HG03342 (cell line): ENCODE results near the gene BCL7B.
"Not testable (repeated sequence)": the region's sequence is repeated elsewhere in the genome, so short reads cannot be mapped to it uniquely, and the experiment has no call there.

Experiments used
- ATAC-seq: cut with Tn5 transposase; IDR thresholded peaks from one replicate; pipeline ENCODE4 v1.9.1; 2021; ENCODE audit warnings: mild to moderate bottlenecking, moderate library complexity; ENCODE audit not compliant: unreplicated experiment

BCL7B gene

DNA sequence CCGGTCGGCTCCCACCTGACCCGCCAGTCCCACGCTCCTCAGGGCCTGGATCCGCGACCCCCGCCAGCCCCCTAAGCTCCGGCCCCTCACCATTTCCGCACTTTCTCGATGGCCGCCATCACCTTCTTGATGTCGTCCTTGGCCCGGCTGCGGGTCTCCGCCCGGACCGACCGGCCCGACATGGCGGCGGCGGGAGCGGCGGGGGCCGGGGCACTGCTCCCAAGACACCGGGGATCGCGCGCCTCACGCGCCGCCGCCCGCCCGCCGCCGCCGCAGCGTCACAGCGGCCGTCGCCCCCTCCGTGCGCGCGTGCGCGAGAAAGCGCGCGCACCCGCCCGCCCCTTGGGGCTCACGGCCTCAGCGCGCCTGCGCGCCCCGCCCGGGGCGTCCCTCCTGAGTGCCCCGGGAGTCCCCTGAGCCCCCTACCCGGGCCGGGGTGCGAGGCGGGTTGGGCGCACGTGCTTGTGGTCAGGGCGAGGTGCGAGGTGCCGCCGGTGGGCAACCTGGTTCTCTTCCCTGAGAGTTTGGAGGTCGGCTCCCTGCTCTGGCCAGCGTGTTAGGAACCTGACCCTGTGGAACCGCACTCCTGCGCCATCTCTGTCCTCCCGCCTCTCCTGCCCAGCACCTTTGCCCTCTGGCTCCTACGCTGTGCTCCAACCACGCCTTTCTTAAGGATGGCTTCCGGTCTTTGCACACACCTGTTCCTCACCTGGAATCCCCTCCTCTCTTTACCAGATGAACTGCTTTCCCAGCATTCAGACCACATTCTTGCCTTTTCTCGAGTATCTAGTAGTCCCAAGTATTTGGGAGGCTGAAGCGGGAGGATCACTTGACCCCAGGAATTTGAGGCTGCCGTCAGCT is at the start of gene BCL7B:
BCL7B (minus strand) TSS at position 294 of the 861 bp plus-strand sequence; CDS start at position 182, 112 bp downstream.
- ATAC-seq = peak; percentile 41

DNA sequence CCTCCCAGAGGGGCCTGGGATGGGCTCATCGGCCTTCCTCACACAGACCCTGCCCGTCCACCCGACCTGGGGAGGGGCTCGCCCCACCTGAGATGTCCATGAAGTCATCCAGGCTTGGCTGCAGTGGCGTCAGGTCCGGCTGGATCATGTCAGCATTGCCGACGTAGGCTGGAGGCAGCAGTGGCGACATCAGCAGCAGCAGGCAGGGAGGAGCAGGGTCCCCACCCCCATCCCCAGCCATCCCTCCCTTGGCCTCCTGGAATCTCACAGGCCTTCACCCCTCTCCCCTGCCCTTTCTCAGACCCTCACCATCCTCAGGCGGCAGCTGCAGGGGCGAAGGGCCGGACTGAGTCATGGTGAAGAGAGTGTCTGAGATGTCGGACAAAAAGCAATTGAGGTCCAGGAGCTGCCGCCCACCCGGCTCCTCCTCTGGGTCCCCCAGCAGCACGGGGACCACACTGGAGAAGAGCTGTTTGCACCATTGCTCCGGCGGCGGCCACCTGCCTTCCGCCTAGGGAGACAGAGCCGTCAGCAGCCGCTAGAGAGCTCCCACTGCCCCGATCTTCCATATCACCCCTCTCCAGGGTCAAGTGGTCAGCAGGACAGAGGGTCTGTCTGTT is 48.2 kb upstream of the BCL7B start:
- no peak for ATAC-seq

DNA sequence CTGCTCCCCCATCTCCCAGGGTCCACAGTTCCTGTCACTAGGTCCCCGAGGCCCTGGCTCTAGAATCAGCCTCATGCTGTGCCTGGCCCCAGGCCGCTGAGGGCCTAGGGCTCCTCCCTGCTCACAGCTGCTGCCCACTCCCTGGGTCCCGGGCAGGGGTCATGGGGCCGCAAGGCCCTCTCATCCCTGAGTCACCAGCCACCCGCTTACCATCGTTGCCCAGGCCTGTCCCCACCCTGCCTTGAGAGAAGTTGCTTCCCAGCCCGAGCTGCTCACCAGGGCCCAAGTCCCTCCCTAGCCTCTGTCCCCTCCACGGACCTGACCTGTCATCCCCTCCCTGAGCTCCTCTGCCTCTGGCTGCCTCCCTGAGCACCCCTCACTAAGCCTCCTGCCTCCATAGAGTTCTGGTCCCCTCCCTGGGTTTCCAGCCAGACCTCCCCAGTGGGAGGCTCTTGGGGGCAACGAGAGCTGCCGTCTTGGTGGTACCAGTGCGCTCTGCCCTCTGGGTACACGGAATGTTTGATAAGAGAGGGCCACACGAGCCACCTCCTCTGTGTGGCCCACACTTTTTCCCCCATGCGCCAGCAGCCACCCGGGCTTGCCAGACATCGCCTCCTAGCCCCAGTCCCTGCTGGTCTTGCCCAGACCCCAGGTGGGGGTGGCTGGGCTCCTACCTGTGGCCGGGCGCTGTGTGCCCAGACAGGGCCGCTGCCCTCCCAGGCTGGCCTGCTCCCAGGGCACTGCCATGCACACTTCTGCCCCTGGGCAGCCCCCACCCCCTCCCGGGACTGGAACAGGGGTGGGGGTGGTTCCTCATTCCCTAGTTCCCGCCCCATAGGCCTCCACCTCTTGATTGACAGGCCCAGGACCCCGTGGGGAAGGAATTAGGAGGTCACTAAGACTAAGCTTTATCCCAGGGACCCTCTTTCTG is 45.5 kb upstream of the BCL7B start:
- no peak for ATAC-seq

DNA sequence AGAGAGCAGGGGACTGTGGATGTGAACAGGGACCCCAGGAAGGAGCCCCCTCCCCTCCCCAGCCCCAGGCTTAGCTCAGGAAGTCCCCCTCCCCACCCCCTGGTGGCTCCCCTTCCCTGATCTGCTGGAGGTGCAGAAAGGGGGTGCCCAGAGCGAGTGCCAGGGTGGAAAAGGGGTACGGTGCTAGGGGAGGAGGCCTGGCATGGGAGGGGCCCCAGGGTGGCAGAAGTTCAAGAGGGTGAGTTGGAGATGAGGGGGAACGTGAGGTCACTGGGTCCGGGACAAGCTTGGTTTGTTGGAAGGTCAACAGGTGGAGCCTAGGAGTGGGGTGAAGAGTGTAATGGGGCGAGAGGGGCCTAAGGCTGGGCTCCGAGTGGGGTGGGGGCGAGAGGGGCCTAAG is 42.4 kb upstream of the BCL7B start:
- ATAC-seq = no peak

DNA sequence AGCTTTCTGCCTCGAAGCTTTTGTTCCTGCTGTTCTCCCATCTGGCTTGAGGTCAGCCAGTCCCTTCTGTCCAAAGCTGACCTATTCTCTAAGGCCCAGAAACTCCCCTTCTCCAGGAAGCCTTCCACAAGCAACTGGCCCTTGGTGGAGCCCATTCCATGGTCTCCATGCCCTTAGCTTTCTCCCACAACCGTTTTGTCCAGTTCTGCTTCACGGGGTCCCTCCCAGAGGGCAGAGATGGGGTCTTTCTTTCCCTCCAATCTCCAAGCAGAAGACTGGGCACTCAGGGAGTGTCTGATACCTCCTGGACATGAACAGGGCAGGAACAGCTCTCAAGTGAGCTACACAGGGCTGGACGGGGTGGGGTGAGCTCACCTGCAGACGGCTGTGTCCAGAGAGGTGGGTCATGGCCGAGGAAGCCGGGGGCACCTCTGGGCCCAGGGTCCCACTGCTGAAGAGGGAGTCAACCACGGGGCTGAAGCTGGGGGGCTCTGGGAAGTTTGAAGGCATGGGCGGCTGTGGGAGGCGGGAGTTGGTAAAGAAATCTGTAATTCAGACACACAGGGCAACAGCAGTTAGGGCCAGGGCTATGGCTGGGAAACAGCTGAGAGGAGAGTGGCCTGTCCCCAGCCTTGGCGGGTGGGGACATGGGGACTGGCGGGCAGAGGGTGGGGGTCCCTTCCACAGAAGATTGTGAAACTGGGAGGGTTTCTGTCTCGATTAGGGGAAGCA is 41.8 kb upstream of the BCL7B start:
- no peak for ATAC-seq

DNA sequence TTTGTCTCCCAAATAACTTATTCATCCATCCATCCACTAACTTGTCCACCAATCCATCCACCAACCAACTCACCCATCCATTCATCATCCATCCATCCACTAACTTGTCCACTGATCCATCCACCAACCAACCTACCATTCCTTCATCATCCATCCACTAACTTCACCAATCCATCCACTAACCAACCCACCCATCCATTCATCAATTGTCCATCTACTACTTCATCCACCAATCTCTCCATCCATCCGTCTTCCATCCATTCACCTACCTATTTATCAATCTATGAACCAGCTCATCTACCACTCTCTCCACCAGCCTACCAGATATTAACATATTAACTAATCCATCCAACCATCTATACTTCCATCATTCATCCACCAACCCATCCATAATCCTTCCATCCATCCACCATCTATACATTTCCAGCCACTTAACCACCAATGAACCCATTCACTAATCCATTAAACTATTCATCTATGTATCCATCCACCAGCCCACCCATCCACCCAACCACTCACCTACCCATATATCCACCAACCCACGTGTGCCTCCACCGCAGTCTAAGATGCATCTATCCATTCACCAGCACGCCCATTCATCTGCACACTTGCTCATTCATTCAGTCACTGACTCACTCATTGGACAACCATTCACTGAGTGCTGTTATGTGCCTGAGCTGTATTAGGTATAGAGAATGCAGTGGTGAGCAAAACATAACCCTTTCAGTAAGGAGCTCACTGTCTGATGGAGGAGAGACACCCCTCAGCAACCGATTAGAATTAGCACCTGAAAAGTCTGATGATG is 40.7 kb upstream of the BCL7B start:
- no peak for ATAC-seq

DNA sequence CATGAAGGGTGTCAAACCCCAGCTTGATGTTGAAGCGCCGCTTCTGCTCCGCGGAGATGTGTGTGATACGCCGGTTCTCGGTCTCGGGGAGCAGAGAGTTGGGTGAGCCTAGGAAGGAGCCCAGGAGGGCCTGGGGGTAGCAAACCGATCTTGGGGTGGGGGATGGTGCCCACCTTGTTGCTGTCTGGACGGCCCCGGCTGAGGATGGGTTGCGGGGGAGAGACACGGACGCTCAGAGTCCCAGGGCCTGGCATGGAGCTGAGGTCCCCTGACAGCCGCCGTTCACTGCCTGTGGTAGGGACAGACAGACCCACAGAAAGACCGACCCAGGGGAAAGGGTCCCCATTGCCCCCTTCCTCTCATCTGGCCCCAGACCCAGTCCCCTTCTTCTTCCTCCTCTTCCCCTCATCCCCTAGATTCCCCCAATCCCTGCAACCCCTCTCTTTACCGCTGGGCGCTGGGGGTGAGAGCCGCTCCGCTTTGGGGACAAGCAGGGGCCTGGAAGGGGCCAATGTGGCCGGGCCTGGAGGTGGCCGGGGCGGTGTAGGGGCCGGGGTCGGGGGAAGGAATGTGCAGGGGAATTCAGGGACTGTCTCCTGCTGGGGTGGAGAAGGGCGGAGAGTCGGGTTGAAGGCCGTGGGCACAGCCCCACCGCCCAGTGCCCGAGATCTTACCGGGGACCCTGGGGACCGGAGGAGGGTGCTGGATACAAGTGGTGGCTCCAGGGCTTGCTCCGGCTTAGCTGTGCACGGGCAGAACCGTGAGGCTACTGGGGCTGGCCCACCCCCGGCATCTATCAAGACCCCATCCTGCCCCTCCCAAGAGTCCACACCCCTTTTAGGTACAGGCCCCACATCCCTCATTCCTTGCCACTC is 38.9 kb upstream of the BCL7B start:
- ATAC-seq = no peak

DNA sequence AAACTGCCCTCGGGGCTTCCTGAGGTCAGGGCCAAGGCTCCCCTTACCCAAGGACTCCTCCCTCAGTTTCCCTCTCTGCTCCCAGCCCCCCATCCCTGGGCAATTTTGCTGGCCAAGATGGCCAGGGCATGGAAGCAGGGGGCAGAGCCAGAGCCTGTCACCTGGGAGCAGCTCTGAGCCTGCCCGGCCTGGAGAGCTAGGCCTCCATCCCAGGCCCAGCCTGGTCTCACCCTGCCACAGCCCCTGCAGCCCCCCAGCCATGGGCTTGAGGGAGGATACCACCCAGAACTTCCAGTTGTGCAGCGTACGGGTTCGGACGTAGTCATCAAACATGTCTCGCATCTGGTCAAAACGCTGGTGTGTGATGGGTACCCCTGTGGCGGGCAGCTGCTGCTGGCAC is 37.9 kb upstream of the BCL7B start:
- no peak for ATAC-seq

DNA sequence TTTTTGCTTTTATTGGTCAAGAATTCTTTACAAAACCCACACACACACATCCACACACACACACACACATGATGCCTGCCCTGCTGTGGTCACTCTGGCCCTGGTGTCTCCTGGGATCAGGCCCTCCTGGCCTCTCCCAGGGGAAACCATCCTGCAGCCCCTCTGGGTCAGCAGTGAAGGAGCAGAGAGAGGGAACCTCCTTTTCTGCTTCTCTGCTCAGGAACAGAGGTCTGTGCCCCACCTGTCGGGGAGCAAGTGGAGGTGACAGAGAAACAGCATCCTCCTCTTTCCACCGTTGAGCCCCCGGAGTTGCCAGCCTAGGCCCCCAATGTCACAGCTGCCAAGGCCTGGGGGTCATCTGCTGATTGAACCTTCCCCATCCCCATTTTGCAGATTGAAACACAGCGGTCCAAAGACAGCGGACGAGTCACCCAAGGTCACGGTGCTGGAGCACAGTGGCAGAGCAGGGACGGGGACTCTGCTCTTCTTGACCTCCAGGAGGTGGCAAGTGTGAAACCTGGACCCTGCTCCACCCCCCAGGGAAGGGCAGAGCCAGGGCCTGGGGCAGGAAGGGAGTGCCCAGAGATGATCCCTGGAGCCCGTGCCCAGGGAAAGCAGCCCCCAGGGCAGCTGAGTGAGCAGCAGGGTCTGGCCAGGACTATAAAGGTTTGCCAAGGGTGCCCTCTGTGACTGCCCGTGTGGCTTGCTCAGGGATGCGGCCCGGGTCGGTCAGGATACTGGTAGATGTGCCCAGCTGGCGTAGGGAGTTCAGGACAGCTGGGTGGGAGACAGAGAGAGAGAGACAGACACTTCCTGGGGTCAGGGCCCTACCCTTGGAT is 35.9 kb upstream of the BCL7B start:
- ATAC-seq = no peak

DNA sequence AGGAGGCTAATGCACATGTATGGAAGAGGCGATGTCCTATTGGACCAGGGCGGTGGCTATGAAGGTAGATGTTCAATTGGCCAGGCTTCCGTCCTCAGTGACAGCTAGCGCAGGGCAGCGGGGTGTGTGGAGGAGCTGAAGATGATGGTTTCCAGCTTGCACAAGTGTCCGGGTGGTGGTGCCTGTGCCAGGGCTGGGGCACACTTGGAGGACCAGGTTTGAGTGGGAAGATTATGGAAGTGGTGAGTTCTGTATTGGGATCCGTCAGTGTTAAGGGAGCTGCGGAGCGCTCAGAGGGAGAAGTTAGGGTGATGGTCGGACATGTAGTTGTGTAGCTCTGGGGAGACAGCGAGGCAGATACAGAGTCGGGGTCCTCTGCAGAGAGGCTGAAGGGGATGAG is 29.4 kb upstream of the BCL7B start:
- ATAC-seq = no peak

DNA sequence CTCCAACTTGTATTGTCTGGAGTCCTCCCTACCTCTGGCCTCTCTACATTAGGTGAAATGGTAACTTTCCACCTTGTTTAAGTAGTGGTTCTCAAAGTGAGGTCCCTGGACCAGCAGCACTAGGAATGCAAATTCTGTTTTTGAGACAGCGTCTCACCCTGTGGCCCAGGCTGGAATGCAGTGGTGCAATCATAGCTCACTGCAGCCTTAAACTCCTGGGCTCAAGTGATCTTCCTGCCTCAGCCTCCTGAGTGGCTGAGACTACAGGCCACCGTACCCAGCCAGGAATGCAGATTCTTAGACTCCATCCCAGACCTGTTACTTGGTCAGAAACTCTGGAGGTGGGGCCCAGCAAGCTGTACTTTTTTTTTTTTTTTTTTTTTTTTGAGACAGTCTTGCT is 27.7 kb upstream of the BCL7B start:
- no peak for ATAC-seq

DNA sequence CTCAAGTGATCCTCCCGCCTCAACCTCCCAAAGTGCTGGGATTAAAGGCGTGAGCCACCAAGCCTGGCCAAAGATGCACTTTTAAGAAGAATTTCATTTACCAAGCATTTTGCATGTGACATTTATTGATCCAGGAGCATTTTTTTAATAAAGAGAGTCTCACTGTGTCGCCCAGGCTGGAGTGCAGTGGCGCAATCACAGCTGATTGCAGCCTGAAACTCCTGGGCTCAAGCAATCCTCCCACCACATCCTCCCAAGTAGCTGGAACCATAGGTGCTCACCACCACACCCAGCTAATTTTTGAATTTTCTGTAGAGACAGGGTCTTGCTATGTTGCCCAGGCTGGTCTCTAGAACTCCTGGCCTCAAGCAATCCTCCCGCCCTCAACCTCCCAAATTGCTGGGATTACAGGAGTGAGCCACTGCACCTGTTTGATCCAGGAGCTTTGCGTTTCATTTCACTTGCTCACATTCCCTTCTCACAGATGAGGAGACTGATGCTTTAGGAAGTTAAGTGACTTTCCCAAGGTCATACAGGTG is 25.2 kb upstream of the BCL7B start:
- ATAC-seq = no peak

DNA sequence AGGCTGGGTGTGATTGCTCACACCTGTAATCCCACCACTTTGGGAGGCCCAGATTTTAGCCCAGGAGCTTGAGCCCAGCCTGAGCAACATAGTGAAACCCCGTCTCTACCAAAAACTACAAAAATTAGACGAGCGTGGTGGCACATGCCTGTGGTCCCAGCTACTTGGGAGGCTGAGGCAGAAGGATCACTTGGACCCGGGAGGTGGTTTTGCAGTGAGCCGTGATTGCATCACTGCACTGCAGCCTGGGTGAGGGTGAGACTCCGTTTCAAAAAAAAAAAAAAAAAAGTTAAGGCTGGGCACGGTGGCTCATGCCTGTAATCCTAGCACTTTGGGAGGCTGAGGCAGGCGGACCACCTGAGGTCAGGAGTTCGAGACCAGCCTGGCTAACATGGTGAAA is 23.5 kb upstream of the BCL7B start:
- not testable (repeated sequence) for ATAC-seq

DNA sequence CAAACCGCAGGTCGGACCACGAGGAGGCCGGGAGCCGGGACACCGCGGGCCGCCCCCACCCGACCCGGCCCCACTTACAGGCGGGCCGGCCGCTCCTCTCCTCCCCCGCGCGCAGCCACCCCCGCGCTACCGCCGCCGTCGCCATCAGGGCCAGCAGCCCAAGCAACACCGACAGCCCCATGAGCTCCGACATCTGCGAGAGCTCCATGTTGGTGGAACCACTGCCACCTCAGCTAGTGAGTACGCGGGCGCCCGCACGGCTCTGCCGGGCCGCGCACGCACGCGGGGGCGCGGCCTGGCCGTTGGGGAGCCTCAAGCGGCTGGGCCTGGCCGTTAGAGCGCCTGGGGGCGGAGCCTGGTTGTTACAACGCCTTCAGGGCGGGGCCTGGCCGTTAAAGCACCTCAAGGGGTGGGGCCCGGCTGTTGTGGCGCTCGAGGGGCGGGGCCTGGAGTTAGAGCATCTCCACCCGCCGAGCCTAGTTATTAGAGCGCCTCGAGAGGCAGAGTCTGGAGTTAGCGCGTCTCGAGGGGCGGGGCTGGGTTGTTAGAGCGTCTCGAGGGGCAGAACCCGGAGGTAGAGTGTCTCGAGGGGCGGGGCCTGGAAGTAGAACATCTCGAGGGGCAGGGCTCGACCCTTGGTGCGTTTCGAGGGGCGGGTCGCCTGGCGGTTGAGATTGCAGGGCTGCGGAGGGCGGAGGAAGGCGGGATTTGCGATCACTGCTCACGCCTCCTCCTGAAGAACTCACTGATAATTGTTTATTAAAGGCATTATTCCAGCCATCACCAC is 21.0 kb upstream of the BCL7B start, which contains the start of gene TBL2:
TBL2 (minus strand) TSS at position 238 of the 787 bp plus-strand sequence; CDS start at position 208, 30 bp downstream.
- peak; percentile 89 for ATAC-seq

DNA sequence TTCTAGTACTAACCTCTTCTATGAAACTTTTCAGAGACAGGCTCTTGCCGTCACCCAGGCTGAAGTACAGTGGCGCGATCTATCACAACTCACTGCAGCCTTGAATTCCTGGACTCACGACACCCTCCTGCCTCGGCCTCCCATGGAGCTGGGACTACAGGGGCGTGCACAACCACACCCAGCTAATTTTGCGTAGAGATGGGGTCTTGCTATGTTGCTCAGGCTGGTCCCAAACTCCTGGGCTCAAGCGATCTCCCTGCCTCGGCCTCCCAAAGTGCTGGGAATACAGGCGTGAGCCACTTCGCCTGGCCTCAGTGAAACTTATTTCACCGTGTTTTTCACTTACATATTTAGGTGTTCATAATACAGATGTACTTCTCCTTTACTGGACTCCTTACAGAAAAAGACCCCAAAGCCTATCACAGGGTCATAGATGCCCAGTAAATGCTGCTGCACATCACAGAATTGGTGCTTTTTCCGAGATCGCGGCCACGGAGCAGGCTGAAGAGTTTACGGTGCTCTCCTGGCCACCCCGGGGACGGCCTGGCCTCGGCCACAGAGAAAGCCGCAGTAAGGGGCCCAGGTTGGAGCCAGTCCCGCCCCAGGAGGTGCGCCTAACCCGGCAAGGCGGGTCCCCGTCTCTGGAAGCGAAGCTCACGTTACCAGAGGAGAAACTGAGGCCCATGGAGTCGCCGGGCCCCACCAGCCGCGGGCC is 20.3 kb upstream of the BCL7B start:
- ATAC-seq = peak; percentile 11

DNA sequence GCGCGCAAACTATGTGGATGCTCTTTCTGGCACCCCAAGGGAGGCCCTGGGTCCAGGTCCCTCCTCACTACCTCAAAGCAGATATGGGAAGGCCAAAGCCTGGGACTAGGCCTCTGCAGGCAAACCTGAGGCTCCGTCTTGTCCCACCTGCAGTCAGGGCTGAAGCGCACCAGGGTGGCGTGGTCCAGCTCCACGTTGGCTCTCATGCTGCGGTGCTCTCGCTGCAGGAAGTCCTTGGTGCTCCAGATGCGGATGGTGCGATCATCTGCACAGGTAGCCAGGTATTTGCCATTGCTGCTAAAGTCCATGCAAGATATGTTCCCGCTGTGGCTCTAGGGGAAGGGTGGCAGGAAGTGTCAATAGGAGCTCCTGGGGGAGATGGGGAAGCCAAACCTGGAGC is 16.3 kb upstream of the BCL7B start:
- no peak for ATAC-seq
